HTR-8/SVneo (cell line): ENCODE results near the gene POU1F1.
A peak's percentile ranks its signal among the peaks of the same experiment; 100 is the strongest.
"Not testable (repeated sequence)": the region's sequence is repeated elsewhere in the genome, so short reads cannot be mapped to it uniquely, and the experiment has no call there.

Experiments
- DNase-seq: peaks from one replicate; pipeline ENCODE4 v3.0.0; 2011; ENCODE audit warnings: low spot score, mixed read lengths; ENCODE audit not compliant: insufficient read length
- FAIRE-seq: peaks from 2 replicates; lab custom pipeline; 2011; peaks lifted over from hg19 to GRCh38; lab: Jason Lieb, UNC

POU1F1 gene

GRCh38 chr3:87276484-87276883 is at the start of gene POU1F1:
TSS of gene POU1F1 (minus strand) at chr3:87276584. CDS start at chr3:87276462, 122 bp downstream.
- no peak for FAIRE-seq
- no peak for DNase-seq

- no peak for FAIRE-seq
Measured at GRCh38 chr3:87324609-87325008, 48.2 kb upstream of the POU1F1 start.

GRCh38 chr3:87320756-87321626 is 44.6 kb upstream of the POU1F1 start:
- FAIRE-seq (no peak), DNase-seq (no peak)

More at GRCh38 chr3:87324609-87325008, 48.2 kb upstream of the POU1F1 start:
- DNase-seq: no peak

GRCh38 chr3:87318617-87319021 is 42.2 kb upstream of the POU1F1 start:
- no peak for FAIRE-seq

GRCh38 chr3:87317779-87318178 is 41.4 kb upstream of the POU1F1 start:
- FAIRE-seq (peak; percentile 74), DNase-seq (no peak)

More at GRCh38 chr3:87318617-87319021, 42.2 kb upstream of the POU1F1 start:
- DNase-seq: no peak

- DNase-seq (no peak), FAIRE-seq (no peak)
Measured at GRCh38 chr3:87313641-87314040, 37.3 kb upstream of the POU1F1 start.

GRCh38 chr3:87311309-87311708 is 34.9 kb upstream of the POU1F1 start:
- no peak for FAIRE-seq
- DNase-seq: no peak

GRCh38 chr3:87309601-87310000 is 33.2 kb upstream of the POU1F1 start:
- FAIRE-seq: peak; percentile 42
- DNase-seq: no peak

- no peak for FAIRE-seq
- no peak for DNase-seq
Measured at GRCh38 chr3:87307805-87308204, 31.4 kb upstream of the POU1F1 start.

GRCh38 chr3:87305517-87305916 is 29.1 kb upstream of the POU1F1 start:
- DNase-seq (no peak), FAIRE-seq (no peak)

- FAIRE-seq, DNase-seq: not testable (repeated sequence)
Measured at GRCh38 chr3:87305031-87305430, 28.6 kb upstream of the POU1F1 start.

GRCh38 chr3:87298111-87298718 is 21.8 kb upstream of the POU1F1 start:
- peak; percentile 22 for DNase-seq

GRCh38 chr3:87288446-87288845 is 12.1 kb upstream of the POU1F1 start:
- no peak for FAIRE-seq
- DNase-seq: no peak

More at GRCh38 chr3:87298111-87298718, 21.8 kb upstream of the POU1F1 start:
- FAIRE-seq: no peak

- FAIRE-seq (no peak), DNase-seq (no peak)
Measured at GRCh38 chr3:87287011-87287410, 10.6 kb upstream of the POU1F1 start.

GRCh38 chr3:87272718-87273341 is 3.6 kb downstream of the POU1F1 start:
- DNase-seq (no peak), FAIRE-seq (no peak)

- no peak for FAIRE-seq
- no peak for DNase-seq
Measured at GRCh38 chr3:87270908-87271700, 5.3 kb downstream of the POU1F1 start.

GRCh38 chr3:87269723-87270122 is 6.7 kb downstream of the POU1F1 start:
- DNase-seq (no peak), FAIRE-seq (no peak)

- DNase-seq (no peak), FAIRE-seq (no peak)
Measured at GRCh38 chr3:87268646-87269211, 7.7 kb downstream of the POU1F1 start.

- no peak for DNase-seq
- FAIRE-seq: no peak
Measured at GRCh38 chr3:87267953-87268645, 8.3 kb downstream of the POU1F1 start.
